Gastrocnemius medialis (tissue), 4 donors: Measurements from ENCODE around the gene MTA1. TPM values are rescaled to one million over a fixed set of nuclear protein-coding genes. Genes with fewer than 3 reads are reported as not detected.

Source experiments
- ATAC-seq, 2 donors: fragments of 150-250 bp; one replicate each; pipeline ENCODE4 v1.9.1; 2016
- DNase-seq, 2 donors: peaks; one replicate each; pipeline ENCODE4 v3.0.0-alpha.2; 2019
- H3K27ac ChIP-seq, 4 donors: fragments of 200-600 bp; sonication (generic); 1 replicate in 1 of 4; 2 replicates in 3 of 4; pipeline ENCODE4 v1.5.1; 2016 to 2018; ENCODE audit warnings: mild to moderate bottlenecking in 2 of 4, moderate library complexity in 1 of 4
- H3K27me3 ChIP-seq, 3 donors: fragments of 200-600 bp; sonication (generic) in 2 of 3; 1 replicate in 1 of 3; 2 replicates in 2 of 3; pipeline versions ENCODE4 v1.5.1 to v1.6.0; 2016 to 2019; ENCODE audit warnings: mild to moderate bottlenecking in 1 of 3, moderate library complexity in 1 of 3
- H3K36me3 ChIP-seq, 2 donors: fragments of 200-600 bp; sonication (generic) in 1 of 2; one replicate each; pipeline ENCODE4 v1.5.1; 2017 to 2018
- H3K4me1 ChIP-seq, 2 donors: fragments of 200-600 bp; sonication (generic) in 1 of 2; one replicate each; pipeline ENCODE4 v1.5.1; 2016 to 2017; ENCODE audit warnings: mild to moderate bottlenecking in 2 of 2
- H3K4me3 ChIP-seq, 4 donors: fragments of 200-600 bp; sonication (generic) in 3 of 4; 1 replicate in 1 of 4; 2 replicates in 3 of 4; pipeline ENCODE4 v1.5.1; 2016 to 2019; ENCODE audit warnings: mild to moderate bottlenecking in 2 of 4
- H3K9me3 ChIP-seq, 3 donors: fragments of 200-600 bp; sonication (generic) in 2 of 3; 1 replicate in 1 of 3; 2 replicates in 2 of 3; pipeline ENCODE4 v1.5.1; 2016 to 2019
- CTCF ChIP-seq, 5 experiments: fragments of 450-650 bp in 3 of 5; fragments of 200-600 bp in 2 of 5; sonication (generic) in 2 of 5; IDR thresholded peaks in 4 of 5; conservative IDR thresholded peaks in 1 of 5; 1 replicate in 4 of 5; 2 replicates in 1 of 5; pipeline ENCODE4 v1.5.1; 2016 to 2019; ENCODE audit warnings: antibody characterized with exemption in 5 of 5, mild to moderate bottlenecking in 3 of 5, moderate library complexity in 3 of 5
- POLR2A ChIP-seq, 2 donors: fragments of 450-650 bp; IDR thresholded peaks; one replicate each; pipeline ENCODE4 v1.6.1; 2017; ENCODE audit warnings: antibody characterized with exemption in 2 of 2, mild to moderate bottlenecking in 2 of 2, moderate library complexity in 2 of 2
- in situ Hi-C, 4 donors: fragments of 200-750 bp; cut with MboI; loops; one replicate each; pipeline versions ENCODE4 v1.15.0 to v1.8.0; 2017; ENCODE audit warnings: low sequenced_read_pairs in 4 of 4
- intact Hi-C: fragments of 100-400 bp; cut with DNase I; formaldehyde crosslinking; loops from one replicate; pipeline ENCODE4 v1.15.1; 2023; ENCODE audit warnings: low total_unique reads
- total RNA-seq, 4 donors: library from RNA; depleted of rRNA; stranded (reverse); fragments of >200 nt; gene quantifications; one replicate each; pipeline versions ENCODE4 v1.1.0 to v1.2.3, GENCODE V29; 2016

The MTA1 gene
- total RNA-seq, 4 donors from 2014 or later, result 18.2 to 30.8 (median 28.2) TPM

GRCh38 chr14:105465209-105466031 lies 45.8 kb downstream of the MTA1 start:
- Histone ChIP-seq H3K36me3 (peaks cover 0 to 43% of the 10 kb centered on the region in 2 donors), H3K4me1 (peaks cover 23 to 24% of the 10 kb centered on the region in 2 donors), H3K27ac (peak overlapping the region in 1 of 4 donors; percentile 52), H3K27me3 (no peaks in the 10 kb centered on the region), H3K4me3 (no peak overlapping the region), H3K9me3 (no peaks in the 10 kb centered on the region)
- intact Hi-C loops (no loop called here), in situ Hi-C loops (no loop called here)
- peak; percentile 56 to 64 for ATAC-seq
- TF ChIP-seq POLR2A (IDR thresholded peaks at IDR 0.05) (no peak), CTCF (IDR thresholded peaks at IDR 0.05 in 4 of 5, conservative IDR thresholded peaks at IDR 0.05 in 1 of 5) (no peak)
- DNase-seq, result peak in 1 of 2 donors; percentile 61

- in situ Hi-C loops, result no loop called here
- no peaks in the 10 kb centered on the region for H3K27me3 ChIP-seq
- TF ChIP-seq POLR2A (IDR thresholded peaks at IDR 0.05) (no peak), CTCF (IDR thresholded peaks at IDR 0.05 in 4 of 5, conservative IDR thresholded peaks at IDR 0.05 in 1 of 5) (no peak)
- no peak for ATAC-seq
- peaks cover 0 to 31% of the 10 kb centered on the region in 2 donors for H3K36me3 ChIP-seq
- H3K27ac ChIP-seq, result no peak overlapping the region
- H3K9me3 ChIP-seq, result no peaks in the 10 kb centered on the region
- H3K4me1 ChIP-seq, result peaks cover 24 to 27% of the 10 kb centered on the region in 2 donors
- intact Hi-C loops, result no loop called here
- no peak overlapping the region for H3K4me3 ChIP-seq
- no peak for DNase-seq
These were observed 47.1 kb downstream of the MTA1 start for GRCh38 chr14:105466531-105467248.

- DNase-seq, result no peak
- ATAC-seq, result no peak
- intact Hi-C loops, result no loop called here
- Histone ChIP-seq H3K9me3 (no peaks in the 10 kb centered on the region), H3K36me3 (peaks cover 0 to 29% of the 10 kb centered on the region in 2 donors), H3K27ac (no peak overlapping the region), H3K27me3 (no peaks in the 10 kb centered on the region), H3K4me1 (peaks cover 31 to 34% of the 10 kb centered on the region in 2 donors), H3K4me3 (no peak overlapping the region)
- in situ Hi-C loops, result no loop called here
- TF ChIP-seq CTCF (IDR thresholded peaks at IDR 0.05 in 4 of 5, conservative IDR thresholded peaks at IDR 0.05 in 1 of 5), result no peak
- no peak for TF ChIP-seq POLR2A (IDR thresholded peaks at IDR 0.05)
These were observed 47.8 kb downstream of the MTA1 start for GRCh38 chr14:105467249-105467941.

- no peaks in the 10 kb centered on the region for H3K9me3 ChIP-seq
- ATAC-seq, result no peak
- peaks cover 0 to 26% of the 10 kb centered on the region in 2 donors for H3K36me3 ChIP-seq
- intact Hi-C loops (no loop called here), in situ Hi-C loops (no loop called here)
- no peak for DNase-seq
- peaks cover 37 to 40% of the 10 kb centered on the region in 2 donors for H3K4me1 ChIP-seq
- no peak for TF ChIP-seq CTCF (IDR thresholded peaks at IDR 0.05 in 4 of 5, conservative IDR thresholded peaks at IDR 0.05 in 1 of 5)
- TF ChIP-seq POLR2A (IDR thresholded peaks at IDR 0.05), result no peak
- no peaks in the 10 kb centered on the region for H3K27me3 ChIP-seq
- peak overlapping the region; percentile 31 to 65 (median 44) for H3K27ac ChIP-seq
- H3K4me3 ChIP-seq, result no peak overlapping the region
These were observed 48.4 kb downstream of the MTA1 start for GRCh38 chr14:105467942-105468471.
